Measurements from ENCODE around the gene RAB42. TPM values are rescaled to one million over a fixed set of nuclear protein-coding genes. Genes with fewer than 3 reads are reported as not detected.

Gene RAB42
- total and polyA plus RNA-seq, 10 donors, result 1.9 to 18.9 (median 8.5) TPM

GRCh38 chr1:28579401-28579800 is 12.7 kb upstream of the RAB42 start:
- DNase-seq, result no peak
- 67 to 86% (median 76%) methylated on average over 1 of the region's 1 CpG for WGBS, 5 donors
- Histone ChIP-seq H3K9me3 (no peaks in the 10 kb centered on the region), H3K4me3 (peak overlapping the region in 5 of 8 donors; percentile 72 to 93 (median 93)), H3K27ac (peak overlapping the region in 3 of 8 donors; percentile 90 to 94 (median 92)), H3K36me3 (peaks cover 0 to 62% (median 53%) of the 10 kb centered on the region in 6 donors), H3K27me3 (replicated peaks in 1 of 7) (no peaks in the 10 kb centered on the region), H3K4me1 (peaks cover 16 to 59% (median 40%) of the 10 kb centered on the region in 6 donors)
- TF ChIP-seq CTCF (IDR thresholded peaks at IDR 0.05 in 8 of 11, conservative IDR thresholded peaks at IDR 0.05 in 3 of 11), result no peak
- TF ChIP-seq POLR2A (IDR thresholded peaks at IDR 0.05), result no peak
- TF ChIP-seq POLR2AphosphoS5 (IDR thresholded peaks at IDR 0.05), result no peak
- intact Hi-C loops (cut with DNase I; ENCODE audit: low total_unique reads), result no loop called here

- DNase-seq, result peak; percentile 79
- 0 to 2% (median 0%) methylated on average over 16 to 26 of the region's 26 CpGs for WGBS, 5 donors
- H3K27ac ChIP-seq, result peak overlapping the region; percentile 77 to 94 (median 91)
- H3K27me3 ChIP-seq (replicated peaks in 1 of 7), result no peaks in the 10 kb centered on the region
- peaks cover 0 to 47% (median 39%) of the 10 kb centered on the region in 6 donors for H3K36me3 ChIP-seq
- no peaks in the 10 kb centered on the region for H3K9me3 ChIP-seq
- peak overlapping the region; percentile 72 to 94 (median 92) for H3K4me3 ChIP-seq
- TF ChIP-seq CTCF (IDR thresholded peaks at IDR 0.05 in 8 of 11, conservative IDR thresholded peaks at IDR 0.05 in 3 of 11), result no peak
- TF ChIP-seq POLR2A (IDR thresholded peaks at IDR 0.05), result no peak
- TF ChIP-seq POLR2AphosphoS5 (IDR thresholded peaks at IDR 0.05), result no peak
- H3K4me1 ChIP-seq, result peaks cover 16 to 59% (median 40%) of the 10 kb centered on the region in 6 donors
- intact Hi-C loops (cut with DNase I; ENCODE audit: low total_unique reads), result loop anchor here (5.0 kb wide), 1 partner anchor 74 kb away; the partner anchor contains the start of gene RCC1
These were observed 11.1 kb upstream of the RAB42 start for GRCh38 chr1:28580722-28581530.

GRCh38 chr1:28581531-28582247 is 10.4 kb upstream of the RAB42 start:
- 0 to 1% (median 0%) methylated on average over 34 to 75 of the region's 75 CpGs for WGBS, 5 donors
- peaks cover 0 to 39% (median 35%) of the 10 kb centered on the region in 6 donors for H3K36me3 ChIP-seq
- peak; percentile 98 to 100 (median 100) for TF ChIP-seq POLR2AphosphoS5 (IDR thresholded peaks at IDR 0.05)
- peak in 9 of 11 experiments; percentile 20 to 58 (median 37) for TF ChIP-seq CTCF (IDR thresholded peaks at IDR 0.05 in 8 of 11, conservative IDR thresholded peaks at IDR 0.05 in 3 of 11)
- peak; percentile 71 to 81 (median 81) for TF ChIP-seq POLR2A (IDR thresholded peaks at IDR 0.05)
- H3K4me3 ChIP-seq, result peak overlapping the region; percentile 72 to 94 (median 92)
- DNase-seq, result peak; percentile 98
- intact Hi-C loops (cut with DNase I; ENCODE audit: low total_unique reads), result loop anchor here (5.0 kb wide), 1 partner anchor 74 kb away; the partner anchor contains the start of gene RCC1
- H3K9me3 ChIP-seq, result no peaks in the 10 kb centered on the region
- peak overlapping the region; percentile 77 to 94 (median 91) for H3K27ac ChIP-seq
- no peaks in the 10 kb centered on the region for H3K27me3 ChIP-seq (replicated peaks in 1 of 7)
- H3K4me1 ChIP-seq, result peaks cover 19 to 59% (median 40%) of the 10 kb centered on the region in 6 donors

Data from spleen (tissue), 11 donors.